ENCODE measurements around the gene MYL4.

MYL4 gene

GRCh38 chr17:47273245-47273644 lies 64.1 kb downstream of the MYL4 start:
- DNase-seq (ENCODE audit: low read depth): no peak

All from iris pigment epithelial cell (primary cell).